ENCODE results near the gene LPP.

The LPP gene

GRCh38 chr3:188148318-188148717 is 5.6 kb upstream of the LPP start:
- TF ChIP-seq CTCF (IDR thresholded peaks at IDR 0.05; ENCODE audit: control insufficient read depth, insufficient read depth, low read depth, low read length, missing control alignments): no peak
- no peak for DNase-seq (ENCODE audit: low read depth)

GRCh38 chr3:188149587-188149986 is 4.4 kb upstream of the LPP start:
- TF ChIP-seq CTCF (IDR thresholded peaks at IDR 0.05; ENCODE audit: control insufficient read depth, insufficient read depth, low read depth, low read length, missing control alignments): no peak
- DNase-seq (ENCODE audit: low read depth): no peak
- no peak overlapping the region for H3K4me3 ChIP-seq (ENCODE audit: control insufficient read depth, low read depth, low read length)

More at GRCh38 chr3:188148318-188148717, 5.6 kb upstream of the LPP start:
- H3K4me3 ChIP-seq (ENCODE audit: control insufficient read depth, low read depth, low read length): no peak overlapping the region

GRCh38 chr3:188150982-188151381 is 3.0 kb upstream of the LPP start:
- no peak for TF ChIP-seq CTCF (IDR thresholded peaks at IDR 0.05; ENCODE audit: control insufficient read depth, insufficient read depth, low read depth, low read length, missing control alignments)
- no peak for DNase-seq (ENCODE audit: low read depth)
- no peak overlapping the region for H3K4me3 ChIP-seq (ENCODE audit: control insufficient read depth, low read depth, low read length)

GRCh38 chr3:188151438-188151837 is 2.5 kb upstream of the LPP start:
- H3K4me3 ChIP-seq (ENCODE audit: control insufficient read depth, low read depth, low read length): no peak overlapping the region
- no peak for DNase-seq (ENCODE audit: low read depth)
- no peak for TF ChIP-seq CTCF (IDR thresholded peaks at IDR 0.05; ENCODE audit: control insufficient read depth, insufficient read depth, low read depth, low read length, missing control alignments)

DNA sequence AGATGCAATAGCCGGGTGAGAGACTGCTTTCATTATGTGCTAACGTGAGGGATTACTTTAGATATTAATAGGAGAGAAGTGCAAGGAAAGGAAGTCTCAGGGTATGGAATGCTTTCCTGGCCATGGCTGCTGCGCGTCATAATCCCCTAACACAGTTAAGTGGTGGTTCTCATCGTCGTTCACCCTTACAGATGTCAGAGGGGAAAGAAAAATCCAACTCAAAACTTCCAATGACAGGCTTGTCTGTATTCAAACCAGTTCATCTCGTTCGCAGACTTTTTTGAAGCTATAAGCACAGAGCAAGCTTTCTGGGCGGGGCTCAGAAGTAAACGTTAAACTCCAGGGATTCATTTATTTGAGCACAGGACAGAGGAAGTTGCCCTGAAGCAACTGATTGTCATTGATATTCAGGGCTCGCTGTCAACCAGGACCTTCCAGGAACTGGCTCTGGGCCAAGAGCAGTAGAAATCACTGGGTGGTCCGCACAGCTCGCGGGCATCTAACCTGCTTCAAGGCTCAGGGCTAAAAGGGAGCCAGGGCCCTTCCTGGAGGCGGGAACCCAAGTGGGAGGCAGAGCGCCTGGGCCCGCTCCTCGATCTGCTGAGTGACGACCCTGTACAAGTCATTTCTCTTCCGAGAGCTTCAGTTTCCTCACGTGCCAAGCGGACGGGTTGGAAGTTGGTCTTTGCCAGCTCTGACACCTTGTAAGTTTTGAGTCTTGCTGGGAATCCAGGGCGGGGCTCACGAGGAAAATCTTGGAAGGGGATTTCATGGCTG is 1.1 kb upstream of the LPP start:
- peak overlapping the region; percentile 76 for H3K4me3 ChIP-seq (ENCODE audit: control insufficient read depth, low read depth, low read length)
- no peak for DNase-seq (ENCODE audit: low read depth)
- TF ChIP-seq CTCF (IDR thresholded peaks at IDR 0.05; ENCODE audit: control insufficient read depth, insufficient read depth, low read depth, low read length, missing control alignments): no peak

GRCh38 chr3:188153437-188154013 is 432 bp upstream of the LPP start:
- DNase-seq (ENCODE audit: low read depth): peak; percentile 87
- no peak for TF ChIP-seq CTCF (IDR thresholded peaks at IDR 0.05; ENCODE audit: control insufficient read depth, insufficient read depth, low read depth, low read length, missing control alignments)
- H3K4me3 ChIP-seq (ENCODE audit: control insufficient read depth, low read depth, low read length): peak overlapping the region; percentile 76

All from AG09309 (cell line).